H9 (cell line): ENCODE measurements around the gene CADM1. TPM values are rescaled to one million over a fixed set of nuclear protein-coding genes. Genes with fewer than 3 reads are reported as not detected.

ENCODE experiments used
- DNase-seq: peaks from one replicate; pipeline ENCODE4 v3.0.0-alpha.2; 2017
- H2AFZ ChIP-seq: one replicate; pipeline ENCODE4 v1.6.1; 2013; ENCODE audit warnings: mild to moderate bottlenecking, low read length, control low read depth, moderate library complexity
- H2AK5ac ChIP-seq: 2 replicates; pipeline ENCODE4 v1.6.1; 2013; ENCODE audit warnings: low read length, control low read depth, mixed read lengths; ENCODE audit not compliant: insufficient read length
- H2BK120ac ChIP-seq: one replicate; pipeline ENCODE4 v1.6.1; 2013; ENCODE audit warnings: low read depth, mild to moderate bottlenecking, low read length, control low read depth, inconsistent platforms; ENCODE audit not compliant: poor library complexity, severe bottlenecking
- H2BK12ac ChIP-seq: 2 replicates; pipeline ENCODE4 v1.6.1; 2013; ENCODE audit warnings: low read length, control low read depth, mixed read lengths, low read depth; ENCODE audit not compliant: insufficient read length
- H2BK15ac ChIP-seq: 2 replicates; pipeline ENCODE4 v1.6.1; 2013; ENCODE audit warnings: low read depth, low read length, control low read depth
- H2BK20ac ChIP-seq: one replicate; pipeline ENCODE4 v1.6.1; 2013; ENCODE audit warnings: low read depth, mild to moderate bottlenecking, low read length, control low read depth, inconsistent platforms; ENCODE audit not compliant: poor library complexity, severe bottlenecking
- H2BK5ac ChIP-seq: 2 replicates; pipeline ENCODE4 v1.6.1; 2013; ENCODE audit warnings: low read length, control low read depth, mixed read lengths; ENCODE audit not compliant: insufficient read length
- H3K14ac ChIP-seq: 2 replicates; pipeline ENCODE4 v1.6.1; 2013; ENCODE audit warnings: low read length, control low read depth; ENCODE audit not compliant: insufficient read depth
- H3K18ac ChIP-seq: 2 replicates; pipeline ENCODE4 v1.6.1; 2013; ENCODE audit warnings: low read depth, mild to moderate bottlenecking, mixed read lengths, low read length, control low read depth; ENCODE audit not compliant: insufficient read length
- H3K23ac ChIP-seq: 2 replicates; pipeline ENCODE4 v1.6.1; 2013; ENCODE audit warnings: low read length, control low read depth, mixed read lengths, low read depth; ENCODE audit not compliant: insufficient read length
- H3K23me2 ChIP-seq: 2 replicates; pipeline ENCODE4 v1.6.1; 2013; ENCODE audit warnings: low read depth, mild to moderate bottlenecking, mixed read lengths, low read length, control low read depth; ENCODE audit not compliant: insufficient read length, poor library complexity, severe bottlenecking
- H3K27ac ChIP-seq: 2 replicates; pipeline ENCODE4 v1.5.1; 2013; ENCODE audit warnings: low read length, control low read depth, mixed read lengths, low read depth; ENCODE audit not compliant: insufficient read length
- H3K27me3 ChIP-seq: 2 replicates; pipeline ENCODE4 v1.6.1; 2013; ENCODE audit warnings: low read length, control low read depth, inconsistent platforms; ENCODE audit not compliant: insufficient read depth
- H3K4ac ChIP-seq: 2 replicates; pipeline ENCODE4 v1.6.1; 2013; ENCODE audit warnings: low read depth, mild to moderate bottlenecking, control low read depth, inconsistent platforms, low read length, moderate library complexity
- H3K4me1 ChIP-seq: 2 replicates; pipeline ENCODE4 v1.6.1; 2013; ENCODE audit warnings: low read length, control low read depth, inconsistent platforms; ENCODE audit not compliant: insufficient read depth
- H3K4me2 ChIP-seq: 2 replicates; pipeline ENCODE4 v1.6.1; 2013; ENCODE audit warnings: low read length, control low read depth, mixed read lengths; ENCODE audit not compliant: insufficient read length, insufficient read depth
- H3K56ac ChIP-seq: 2 replicates; pipeline ENCODE4 v1.6.1; 2013; ENCODE audit warnings: low read depth, mild to moderate bottlenecking, mixed read lengths, low read length, control low read depth; ENCODE audit not compliant: insufficient read length
- H3K79me1 ChIP-seq: 2 replicates; pipeline ENCODE4 v1.6.1; 2013; ENCODE audit warnings: low read depth, mild to moderate bottlenecking, moderate library complexity, low read length, control low read depth, inconsistent platforms; ENCODE audit not compliant: insufficient read depth, poor library complexity, severe bottlenecking
- H3K79me2 ChIP-seq: 2 replicates; pipeline ENCODE4 v1.6.1; 2013; ENCODE audit warnings: low read length, control low read depth, inconsistent platforms; ENCODE audit not compliant: insufficient read depth
- H3K9ac ChIP-seq: 2 replicates; pipeline ENCODE4 v1.6.1; 2013; ENCODE audit warnings: low read length, control low read depth, mixed read lengths; ENCODE audit not compliant: insufficient read length; ENCODE audit errors: extremely low read depth
- H3K9me3 ChIP-seq: one replicate; pipeline ENCODE4 v1.6.1; 2013; ENCODE audit warnings: low read depth, low read length, inconsistent platforms; ENCODE audit not compliant: control insufficient read depth
- H3T11ph ChIP-seq: one replicate; pipeline ENCODE4 v1.6.1; 2013; ENCODE audit warnings: mild to moderate bottlenecking, low read length, control low read depth, inconsistent platforms
- H4K20me1 ChIP-seq: one replicate; pipeline ENCODE4 v1.6.1; 2013; ENCODE audit not compliant: control insufficient read depth, insufficient read length, insufficient read depth
- H4K5ac ChIP-seq: 2 replicates; pipeline ENCODE4 v1.6.1; 2013; ENCODE audit warnings: low read depth, mild to moderate bottlenecking, mixed read lengths, low read length, control low read depth; ENCODE audit not compliant: insufficient read length
- H4K8ac ChIP-seq: replicated peaks from 2 replicates; pipeline ENCODE4 v1.6.1; 2013; ENCODE audit warnings: low read length, control low read depth, mixed read lengths, low read depth; ENCODE audit not compliant: insufficient read length
- H4K91ac ChIP-seq: 2 replicates; pipeline ENCODE4 v1.6.1; 2013; ENCODE audit warnings: low read depth, mild to moderate bottlenecking, moderate library complexity, mixed read lengths, low read length, control low read depth; ENCODE audit not compliant: insufficient read length
- H3K27ac Mint-ChIP-seq, 3 experiments: 2 replicates in 2 of 3; 3 replicates in 1 of 3; pipeline ENCODE4 v1.8.0; 2020 to 2021; ENCODE audit warnings: mixed read lengths in 3 of 3, mild to moderate bottlenecking in 1 of 3, moderate library complexity in 1 of 3
- H3K27me3 Mint-ChIP-seq: 2 replicates; pipeline ENCODE4 v1.8.0; 2021; ENCODE audit warnings: low read depth, mild to moderate bottlenecking, moderate library complexity, mixed read lengths
- H3K36me3 Mint-ChIP-seq, 3 experiments: 2 replicates in 2 of 3; 3 replicates in 1 of 3; pipeline ENCODE4 v1.8.0; 2020 to 2021; ENCODE audit warnings: low read depth in 3 of 3, mixed read lengths in 3 of 3; ENCODE audit not compliant: insufficient read depth in 1 of 3
- H3K4me1 Mint-ChIP-seq, 2 experiments: 2 replicates each; pipeline ENCODE4 v1.8.0; 2020; ENCODE audit warnings: mixed read lengths in 2 of 2
- H3K4me3 Mint-ChIP-seq, 2 experiments: 2 replicates in 1 of 2; 3 replicates in 1 of 2; pipeline ENCODE4 v1.8.0; 2020 to 2021; ENCODE audit warnings: mild to moderate bottlenecking in 2 of 2, mixed read lengths in 2 of 2, moderate library complexity in 1 of 2
- H3K9me3 Mint-ChIP-seq, 2 experiments: 2 replicates in 1 of 2; 3 replicates in 1 of 2; pipeline ENCODE4 v1.8.0; 2020; ENCODE audit warnings: mild to moderate bottlenecking in 2 of 2, mixed read lengths in 2 of 2, moderate library complexity in 1 of 2
- WGBS: extraction: QIAGEN DNeasy Blood & Tissue Kit; methylation state at CpG from one replicate; pipeline ENCODE4 v1.1.7; 2013; ENCODE audit warnings: missing lambda C conversion rate, low lambda C conversion rate, mixed read lengths; ENCODE audit not compliant: insufficient read length; ENCODE audit errors: extremely low coverage; 5-methylcytosine and 5-hydroxymethylcytosine counted together
- total RNA-seq: library from RNA; stranded (reverse); gene quantifications from 2 replicates; pipeline ENCODE4 v1.2.1, GENCODE V29; 2021
- TF ChIP-seq, protein P1 (sequence below): fragments of 200-600 bp; sonication (generic); conservative IDR thresholded peaks from 3 replicates; pipeline ENCODE4 v1.8.0; 2021; ENCODE audit warnings: antibody characterized with exemption, mild to moderate bottlenecking

CADM1 gene
- total RNA-seq, 1 experiment from 2014 or later: 11.9 TPM

DNA sequence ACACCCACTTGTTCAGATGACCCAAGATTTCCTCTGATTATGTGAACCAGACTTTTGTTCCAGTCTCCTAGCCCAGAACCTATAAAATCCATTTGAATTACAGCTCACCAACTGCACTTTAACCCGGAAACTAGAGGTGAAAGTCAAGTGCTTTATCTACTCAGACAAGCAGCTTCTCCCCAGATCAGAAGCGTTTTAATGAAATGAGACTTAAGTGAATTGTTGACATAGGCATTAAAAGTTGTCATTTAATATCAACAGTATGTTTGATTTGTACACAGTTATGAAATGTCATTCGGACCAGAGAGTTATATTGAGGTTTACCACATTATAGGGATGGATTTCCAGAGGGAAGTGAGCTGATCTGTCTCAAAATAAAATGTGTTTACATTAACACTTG is 52.0 kb downstream of the CADM1 start:
- H3K36me3 Mint-ChIP-seq: peaks cover 5 to 8% (median 8%) of the 10 kb centered on the region in 3 experiments; a peak in 5 of 7 replicates
- Histone ChIP-seq H3K79me1 (no peaks in the 10 kb centered on the region), H3K14ac (no peak overlapping the region), H3K27ac (no peak overlapping the region), H2AFZ (no peak overlapping the region), H3K23me2 (no peaks in the 10 kb centered on the region), H2BK12ac (no peak overlapping the region), H4K91ac (no peak overlapping the region), H3K4me2 (no peak overlapping the region), H3K4ac (no peak overlapping the region), H3K56ac (no peak overlapping the region), H3T11ph (no peak overlapping the region), H3K23ac (no peak overlapping the region), H2BK20ac (no peak overlapping the region), H4K5ac (no peak overlapping the region), H3K18ac (no peak overlapping the region), H4K8ac (no peak overlapping the region), H2BK5ac (no peak overlapping the region), H2BK120ac (no peak overlapping the region), H3K4me1 (peaks cover 2% of the 10 kb centered on the region; the same call in 1 of the 2 replicates), H3K9ac (no peak overlapping the region), H4K20me1 (no peaks in the 10 kb centered on the region), H2AK5ac (no peak overlapping the region), H3K27me3 (no peaks in the 10 kb centered on the region), H2BK15ac (no peak overlapping the region), H3K79me2 (no peaks in the 10 kb centered on the region), H3K9me3 (no peaks in the 10 kb centered on the region)
- TF ChIP-seq, protein P1, sequence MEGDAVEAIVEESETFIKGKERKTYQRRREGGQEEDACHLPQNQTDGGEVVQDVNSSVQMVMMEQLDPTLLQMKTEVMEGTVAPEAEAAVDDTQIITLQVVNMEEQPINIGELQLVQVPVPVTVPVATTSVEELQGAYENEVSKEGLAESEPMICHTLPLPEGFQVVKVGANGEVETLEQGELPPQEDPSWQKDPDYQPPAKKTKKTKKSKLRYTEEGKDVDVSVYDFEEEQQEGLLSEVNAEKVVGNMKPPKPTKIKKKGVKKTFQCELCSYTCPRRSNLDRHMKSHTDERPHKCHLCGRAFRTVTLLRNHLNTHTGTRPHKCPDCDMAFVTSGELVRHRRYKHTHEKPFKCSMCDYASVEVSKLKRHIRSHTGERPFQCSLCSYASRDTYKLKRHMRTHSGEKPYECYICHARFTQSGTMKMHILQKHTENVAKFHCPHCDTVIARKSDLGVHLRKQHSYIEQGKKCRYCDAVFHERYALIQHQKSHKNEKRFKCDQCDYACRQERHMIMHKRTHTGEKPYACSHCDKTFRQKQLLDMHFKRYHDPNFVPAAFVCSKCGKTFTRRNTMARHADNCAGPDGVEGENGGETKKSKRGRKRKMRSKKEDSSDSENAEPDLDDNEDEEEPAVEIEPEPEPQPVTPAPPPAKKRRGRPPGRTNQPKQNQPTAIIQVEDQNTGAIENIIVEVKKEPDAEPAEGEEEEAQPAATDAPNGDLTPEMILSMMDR: no peak
- peaks cover 4% of the 10 kb centered on the region for H3K27me3 Mint-ChIP-seq
- DNase-seq: no peak
- H3K4me3 Mint-ChIP-seq: no peak overlapping the region
- no CpG with 5 or more reads among the region's 3 CpGs for WGBS
- peaks cover 18 to 24% of the 10 kb centered on the region in 2 experiments for H3K4me1 Mint-ChIP-seq
- H3K27ac Mint-ChIP-seq: no peak overlapping the region
- H3K9me3 Mint-ChIP-seq: peaks cover 8% of the 10 kb centered on the region in 2 experiments
